Spinal cord (tissue), 10 donors: ENCODE data around the gene MLEC. TPM values are rescaled to one million over a fixed set of nuclear protein-coding genes. Genes with fewer than 3 reads are reported as not detected.

ENCODE experiments used
- DNase-seq, 6 donors: peaks; one replicate each; pipeline versions ENCODE4 v3.0.0 to v3.0.0-alpha.2; 2013 to 2015; ENCODE audit warnings: low spot score in 6 of 6, low read depth in 4 of 6
- H3K27ac ChIP-seq: one replicate; pipeline ENCODE4 v1.5.1; 2013; ENCODE audit warnings: low read depth, low read length, control low read depth
- H3K27me3 ChIP-seq: one replicate; pipeline ENCODE4 v1.6.1; 2013; ENCODE audit warnings: low read length; ENCODE audit not compliant: control insufficient read depth, insufficient read depth
- H3K36me3 ChIP-seq: one replicate; pipeline ENCODE4 v1.6.1; 2013; ENCODE audit warnings: low read length; ENCODE audit not compliant: control insufficient read depth, insufficient read depth
- H3K4me1 ChIP-seq: one replicate; pipeline ENCODE4 v1.6.1; 2013; ENCODE audit warnings: low read length; ENCODE audit not compliant: control insufficient read depth, insufficient read depth
- H3K4me3 ChIP-seq: one replicate; pipeline ENCODE4 v1.5.1; 2013; ENCODE audit warnings: low read depth, low read length, control low read depth
- H3K9me3 ChIP-seq: one replicate; pipeline ENCODE4 v1.6.1; 2013; ENCODE audit warnings: low read length; ENCODE audit not compliant: control insufficient read depth, insufficient read depth
- WGBS: methylation state at CpG from one replicate; pipeline ENCODE4 v1.1.5; 2013; ENCODE audit warnings: missing lambda C conversion rate; ENCODE audit not compliant: insufficient coverage; 5-methylcytosine and 5-hydroxymethylcytosine counted together
- long read RNA-seq, 4 donors: transcript quantifications; one replicate each; lab custom pipeline, GENCODE V29; 2026
- polyA plus RNA-seq, 2 donors: library from polyadenylated mRNA; unstranded; fragments of 120-200 nt; gene quantifications; one replicate each; pipeline ENCODE4 v1.2.1, GENCODE V29; 2013; ENCODE audit not compliant: insufficient read length in 2 of 2
- total RNA-seq, 2 donors: library from RNA; depleted of rRNA in 1 of 2; stranded (reverse); fragments of 120-200 nt in 1 of 2; fragments of >200 nt in 1 of 2; gene quantifications; one replicate each; pipeline versions ENCODE4 v1.2.3 to v1.2.4, GENCODE V29; 2013 to 2014
- donor health status: healthy.

MLEC gene
- total RNA-seq (100 to 1,000 TPM in 1 of 2 donors, 10 to 100 TPM in 1; 75.9 to 104 TPM), polyA plus RNA-seq (10 to 100 TPM; 96.0 to 98.0 TPM)
- long read RNA-seq, donor 1, full-length matches to known transcripts, result 49 of 67 reads
- long read RNA-seq, donor 1, partial matches to known transcripts, result 18 of 67 reads
- long read RNA-seq, donor 1, other reads (novel, unspliced or antisense), result 0 of 67 reads
- long read RNA-seq, donor 2, full-length matches to known transcripts, result 12 of 12 reads
- long read RNA-seq, donor 2, partial matches to known transcripts, result 0 of 12 reads
- long read RNA-seq, donor 2, other reads (novel, unspliced or antisense), result 0 of 12 reads
- long read RNA-seq, donor 3, full-length matches to known transcripts, result 24 of 29 reads
- long read RNA-seq, donor 3, partial matches to known transcripts, result 5 of 29 reads
- long read RNA-seq, donor 3, other reads (novel, unspliced or antisense), result 0 of 29 reads
- long read RNA-seq, donor 4, full-length matches to known transcripts, result 29 of 39 reads
- long read RNA-seq, donor 4, partial matches to known transcripts, result 10 of 39 reads
- long read RNA-seq, donor 4, other reads (novel, unspliced or antisense), result 0 of 39 reads

DNA sequence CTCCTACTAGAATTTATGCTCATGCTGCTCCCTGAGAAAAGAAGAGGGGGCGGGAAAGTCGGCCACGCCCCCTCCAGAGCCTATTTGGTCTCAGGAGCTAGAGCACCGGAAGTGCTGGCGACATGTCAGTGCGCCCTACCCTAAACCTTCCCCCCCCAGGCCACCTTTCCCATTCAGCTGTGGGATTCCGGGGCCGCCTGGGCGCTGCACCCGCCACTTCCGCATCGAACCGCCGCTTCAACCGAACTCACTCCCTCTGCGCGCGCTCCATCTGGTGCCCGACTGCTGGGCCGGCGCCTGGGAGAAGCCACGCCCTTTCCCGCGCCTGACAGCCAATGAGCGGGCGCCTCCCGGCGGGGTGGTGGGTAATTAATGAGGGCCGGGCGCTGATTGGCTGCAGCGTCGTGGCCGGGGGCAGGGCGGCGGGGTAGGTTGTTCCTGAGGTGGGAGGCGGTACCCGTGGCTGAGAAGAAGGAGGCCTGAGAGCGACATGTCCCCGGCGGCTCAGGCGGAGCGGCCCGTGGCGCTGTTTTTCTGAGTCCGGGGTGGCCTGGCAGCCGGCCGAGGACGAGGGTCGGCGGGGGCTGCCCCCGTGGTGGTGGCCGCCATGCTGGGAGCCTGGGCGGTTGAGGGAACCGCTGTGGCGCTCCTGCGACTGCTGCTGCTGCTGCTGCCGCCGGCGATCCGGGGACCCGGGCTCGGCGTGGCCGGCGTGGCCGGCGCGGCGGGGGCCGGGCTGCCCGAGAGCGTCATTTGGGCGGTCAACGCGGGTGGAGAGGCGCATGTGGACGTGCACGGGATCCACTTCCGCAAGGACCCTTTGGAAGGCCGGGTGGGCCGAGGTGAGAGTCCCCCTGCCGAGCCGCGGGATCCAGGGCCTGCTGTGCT, at the start of gene MLEC:
TSS of gene MLEC (plus strand) at position 460 of the 888 bp plus-strand sequence. CDS start at position 608, 148 bp downstream.
- Histone ChIP-seq H3K9me3 (no peaks in the 10 kb centered on the region), H3K27ac (peak within 1 kb of the TSS; percentile 97), H3K27me3 (no peaks in the 10 kb centered on the region), H3K4me1 (peaks cover 19% of the 10 kb centered on the region), H3K36me3 (no peaks in the 10 kb centered on the region), H3K4me3 (peak within 1 kb of the TSS; percentile 85)
- under 1% methylated on average over 82 of the region's 84 CpGs for WGBS
- DNase-seq, result peak; percentile 95 to 99 (median 98)

- Histone ChIP-seq H3K27me3 (peaks cover 26% of the 10 kb centered on the region), H3K4me1 (peaks cover 20% of the 10 kb centered on the region), H3K9me3 (no peaks in the 10 kb centered on the region), H3K27ac (no peak within 1 kb of the TSS), H3K4me3 (peak within 1 kb of the TSS; percentile 26), H3K36me3 (no peaks in the 10 kb centered on the region)
- peak in 2 of 6 donors; percentile 77 for DNase-seq
- WGBS, result 3% methylated on average over 56 of the region's 56 CpGs
Observed at GRCh38 chr12:120639771-120640721, 46.9 kb upstream of the MLEC start, which contains the start of gene CABP1. Gene CABP1 (plus strand): TSS chr12:120640626. CDS start chr12:120640686, 60 bp downstream.

DNA sequence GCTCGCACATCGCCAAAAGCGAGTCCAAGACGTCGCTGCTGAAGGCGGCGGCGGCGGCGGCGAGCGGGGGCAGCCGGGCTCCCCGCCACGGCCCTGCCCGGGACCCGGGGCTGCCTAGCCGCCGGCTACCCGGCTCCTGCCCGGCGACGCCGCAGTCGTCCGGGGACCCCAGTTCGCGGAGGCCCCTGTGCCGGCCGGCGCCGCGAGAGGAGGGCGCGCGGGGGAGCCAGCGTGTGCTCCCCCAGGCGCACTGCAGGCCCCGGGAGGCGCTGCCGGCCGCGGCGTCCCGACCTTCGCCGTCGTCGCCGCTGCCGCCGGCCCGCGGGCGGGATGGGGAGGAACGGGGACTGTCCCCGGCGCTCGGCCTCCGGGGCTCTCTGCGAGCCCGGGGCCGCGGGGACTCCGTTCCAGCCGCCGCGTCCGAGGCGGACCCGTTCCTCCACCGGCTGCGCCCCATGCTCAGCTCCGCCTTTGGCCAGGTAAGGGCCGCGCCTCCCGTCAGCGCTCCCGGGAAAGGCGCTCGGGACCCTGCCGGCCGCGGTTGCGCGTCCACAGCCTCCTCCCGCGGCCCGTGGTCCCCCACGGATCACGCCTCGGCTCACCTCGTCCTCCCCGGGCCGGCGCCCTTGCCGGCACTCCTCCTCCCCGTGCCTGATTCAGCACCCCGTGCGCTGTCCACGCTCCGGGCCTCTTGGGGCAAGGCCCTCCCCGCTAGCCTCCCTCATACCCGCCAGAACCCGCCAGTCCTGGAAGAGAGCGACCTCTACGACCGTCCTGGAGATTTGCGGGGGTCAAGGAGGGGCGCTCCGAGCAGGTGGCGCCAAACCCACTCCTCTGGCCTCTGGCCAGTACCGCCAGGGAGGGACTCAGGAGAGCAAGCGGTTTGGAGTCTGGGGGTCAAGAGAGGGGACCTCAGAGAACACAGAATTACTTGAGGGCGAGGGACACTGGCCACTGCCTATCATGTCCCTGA, 45.8 kb upstream of the MLEC start:
- Histone ChIP-seq H3K36me3 (no peaks in the 10 kb centered on the region), H3K4me3 (peak overlapping the region; percentile 26), H3K27ac (no peak overlapping the region), H3K27me3 (peaks cover 26% of the 10 kb centered on the region), H3K9me3 (no peaks in the 10 kb centered on the region), H3K4me1 (peaks cover 20% of the 10 kb centered on the region)
- WGBS, result under 1% methylated on average over 115 of the region's 115 CpGs
- peak in 2 of 6 donors; percentile 35 to 52 for DNase-seq

- Histone ChIP-seq H3K36me3 (no peaks in the 10 kb centered on the region), H3K9me3 (no peaks in the 10 kb centered on the region), H3K4me1 (peaks cover 27% of the 10 kb centered on the region), H3K27ac (no peak overlapping the region), H3K4me3 (no peak overlapping the region), H3K27me3 (peaks cover 26% of the 10 kb centered on the region)
- peak in 2 of 6 donors; percentile 30 to 43 for DNase-seq
- WGBS, result 54% methylated on average over 6 of the region's 9 CpGs
Observed at GRCh38 chr12:120642121-120642520, 44.8 kb upstream of the MLEC start.

- Histone ChIP-seq H3K27ac (no peak overlapping the region), H3K9me3 (no peaks in the 10 kb centered on the region), H3K4me3 (no peak overlapping the region), H3K27me3 (peaks cover 26% of the 10 kb centered on the region), H3K4me1 (peaks cover 30% of the 10 kb centered on the region), H3K36me3 (no peaks in the 10 kb centered on the region)
- 83% methylated on average over 4 of the region's 4 CpGs for WGBS
- DNase-seq, result no peak
Observed at GRCh38 chr12:120642826-120643225, 44.1 kb upstream of the MLEC start.

DNA sequence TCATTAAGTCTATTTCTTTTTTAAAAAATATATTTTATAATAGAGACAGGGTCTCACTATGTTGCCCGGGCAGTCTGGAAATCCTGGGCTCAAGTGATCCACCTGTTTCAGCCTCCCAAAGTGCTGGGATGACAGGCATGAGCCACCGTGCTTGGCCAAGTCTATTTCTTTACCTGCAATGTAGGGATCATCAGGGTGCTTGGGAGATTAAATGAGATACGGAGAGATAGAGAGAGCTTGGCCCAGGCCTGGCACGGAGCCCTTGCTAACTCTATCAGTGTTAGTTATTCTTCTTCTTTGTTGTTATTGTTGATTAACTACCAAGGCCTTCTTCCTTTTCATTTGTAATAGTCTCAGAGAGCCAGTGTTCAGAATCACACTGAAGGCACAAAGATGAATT, 43.4 kb upstream of the MLEC start:
- WGBS, result 92% methylated on average over 2 of the region's 4 CpGs
- H3K9me3 ChIP-seq, result no peaks in the 10 kb centered on the region
- H3K4me1 ChIP-seq, result peaks cover 33% of the 10 kb centered on the region
- H3K4me3 ChIP-seq, result no peak overlapping the region
- no peaks in the 10 kb centered on the region for H3K36me3 ChIP-seq
- no peak for DNase-seq
- H3K27me3 ChIP-seq, result peaks cover 26% of the 10 kb centered on the region
- H3K27ac ChIP-seq, result no peak overlapping the region

- peaks cover 3% of the 10 kb centered on the region for H3K36me3 ChIP-seq
- H3K27ac ChIP-seq, result no peak overlapping the region
- WGBS, result 83% methylated on average over 3 of the region's 6 CpGs
- peaks cover 36% of the 10 kb centered on the region for H3K27me3 ChIP-seq
- H3K4me1 ChIP-seq, result peaks cover 47% of the 10 kb centered on the region
- H3K4me3 ChIP-seq, result no peak overlapping the region
- no peak for DNase-seq
- no peaks in the 10 kb centered on the region for H3K9me3 ChIP-seq
Observed at GRCh38 chr12:120646044-120646443, 40.9 kb upstream of the MLEC start.

DNA sequence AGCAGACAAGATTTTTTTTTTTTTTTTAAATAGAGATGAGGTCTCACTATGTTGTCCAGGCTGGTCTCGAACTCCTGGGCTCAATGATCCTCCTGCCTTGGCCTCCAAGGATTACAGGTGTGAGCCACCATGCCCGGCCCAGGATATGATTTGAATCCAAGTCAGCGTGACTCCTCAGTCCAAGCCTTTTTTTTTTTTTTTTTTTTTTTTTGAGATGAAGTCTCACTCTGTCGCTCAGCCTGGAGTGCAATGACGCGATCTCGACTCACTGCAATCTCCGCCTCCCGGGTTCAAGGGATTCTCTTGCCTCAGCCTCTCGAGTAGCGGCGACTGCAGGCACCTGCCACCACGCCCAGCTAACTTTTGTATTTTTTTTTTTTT, 39.6 kb upstream of the MLEC start:
- WGBS, result no CpG with 5 or more reads among the region's 13 CpGs
- DNase-seq, result no peak
- no peak overlapping the region for H3K27ac ChIP-seq
- H3K36me3 ChIP-seq, result peaks cover 3% of the 10 kb centered on the region
- no peaks in the 10 kb centered on the region for H3K9me3 ChIP-seq
- peaks cover 34% of the 10 kb centered on the region for H3K4me1 ChIP-seq
- H3K4me3 ChIP-seq, result no peak overlapping the region
- H3K27me3 ChIP-seq, result peaks cover 25% of the 10 kb centered on the region
